HG03139 (cell line): ENCODE measurements around the gene TAGLN2.

Experiments used
- ATAC-seq: cut with Tn5 transposase; IDR thresholded peaks from one replicate; pipeline ENCODE4 v1.9.1; 2021; ENCODE audit not compliant: unreplicated experiment

Gene TAGLN2

GRCh38 chr1:159936273-159936904 lies 11.1 kb upstream of the TAGLN2 start:
- ATAC-seq: no peak

DNA sequence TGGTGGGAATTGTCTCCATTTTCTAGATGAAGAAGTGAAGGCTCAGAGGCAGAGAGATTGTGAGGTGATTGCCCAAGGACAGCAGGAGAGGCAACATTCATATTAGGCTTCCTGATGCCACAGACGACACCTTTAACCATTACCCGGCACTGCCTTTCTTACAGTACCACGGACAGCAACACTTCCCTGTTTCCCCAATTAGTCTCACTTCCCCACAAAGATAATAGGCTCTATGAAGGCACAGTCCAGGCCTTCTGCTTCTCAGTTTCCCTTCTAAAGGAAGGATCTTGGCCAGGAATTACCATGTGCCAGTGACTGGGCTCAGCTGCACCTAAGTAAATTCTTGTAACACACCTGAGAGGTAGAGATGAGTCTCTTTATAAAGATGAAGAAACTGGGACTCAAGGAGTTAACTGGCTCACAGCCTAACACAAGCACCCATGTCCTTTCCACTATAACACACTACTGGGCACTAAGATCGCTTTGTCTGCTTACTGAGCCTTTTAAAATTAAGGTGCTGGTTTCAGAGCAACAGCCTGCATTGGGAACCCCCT lies 10.5 kb upstream of the TAGLN2 start:
- ATAC-seq: no peak

DNA sequence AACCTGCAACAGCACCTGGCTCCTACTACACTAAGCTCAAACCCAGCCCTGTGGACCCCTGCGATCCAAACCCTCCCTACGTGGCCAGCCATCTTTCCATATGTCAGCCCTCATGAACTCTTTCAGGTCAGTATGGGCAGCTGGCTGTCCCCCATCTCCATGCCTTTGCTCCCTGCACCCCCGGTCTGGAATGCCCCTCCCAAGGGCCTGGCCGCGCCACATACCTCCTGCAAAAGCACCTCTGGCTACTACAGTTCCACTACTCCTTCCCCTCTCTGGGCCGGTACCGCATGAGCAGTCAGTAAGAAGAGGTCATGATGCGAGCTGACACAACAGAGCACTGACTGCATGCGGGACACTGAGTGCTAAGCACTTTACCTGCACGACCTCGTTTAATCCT lies 10.0 kb upstream of the TAGLN2 start:
- no peak for ATAC-seq

DNA sequence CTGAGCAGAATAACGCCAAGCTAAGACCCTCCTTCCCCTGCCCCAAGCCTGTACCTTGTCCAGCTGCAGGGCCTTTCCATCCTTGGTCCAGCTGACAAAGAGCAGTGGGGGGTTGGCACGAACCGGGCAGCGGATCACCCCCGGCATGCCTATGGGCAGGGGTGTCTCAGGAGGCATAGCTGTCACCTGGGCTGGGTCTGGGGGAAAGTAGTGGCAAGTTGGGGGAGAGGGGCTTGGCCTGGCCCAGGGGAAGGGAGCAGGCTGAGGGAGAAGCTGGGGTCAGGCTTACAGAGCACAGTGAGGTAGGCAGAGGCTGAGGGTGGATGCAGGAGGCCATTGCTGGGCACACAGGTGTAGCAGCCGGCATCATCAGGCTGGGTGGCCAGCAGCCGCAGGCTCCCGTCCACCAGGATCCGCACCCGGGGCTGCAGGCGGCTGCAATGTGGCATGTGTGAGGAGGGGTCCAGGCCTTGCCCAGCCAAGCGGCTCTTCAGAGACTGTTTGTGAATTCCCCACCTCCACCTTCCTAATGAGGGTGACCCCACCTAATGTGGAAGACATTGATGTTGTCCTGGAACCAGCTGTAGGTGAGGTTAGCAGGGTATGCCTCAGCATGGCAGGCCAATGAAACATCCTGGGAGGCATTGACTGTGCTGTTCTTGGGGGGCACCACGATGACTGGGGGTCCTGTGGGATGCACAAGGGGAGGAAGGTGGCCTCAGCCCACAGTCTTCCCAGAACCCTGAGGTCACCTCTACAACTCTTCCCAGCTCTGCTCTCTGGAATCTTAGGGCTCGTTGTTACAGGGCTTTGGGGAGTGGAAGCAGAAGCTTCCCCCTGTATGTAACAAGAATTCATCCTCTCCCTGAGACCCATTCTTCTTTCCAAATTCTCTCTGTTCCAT lies 9.1 kb upstream of the TAGLN2 start:
- no peak for ATAC-seq

DNA sequence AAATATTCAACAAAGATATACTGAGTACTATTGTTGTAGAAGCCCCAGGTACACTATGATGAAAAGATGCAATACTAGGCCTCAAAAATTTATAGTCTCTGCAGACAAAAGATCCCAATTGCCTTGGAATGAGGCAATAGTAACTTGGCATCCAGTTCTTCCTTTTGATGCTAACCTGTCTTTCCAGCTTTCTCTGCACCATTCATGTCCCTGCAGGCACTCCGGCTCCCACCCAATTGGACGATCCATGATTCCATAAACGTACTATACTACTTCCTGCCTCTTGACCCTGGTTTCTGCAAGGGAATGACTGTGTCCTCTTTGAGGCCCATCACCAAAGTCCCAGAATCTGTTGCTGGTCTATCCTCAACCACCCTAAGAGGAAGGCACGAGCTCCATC lies 8.0 kb upstream of the TAGLN2 start:
- ATAC-seq: no peak

DNA sequence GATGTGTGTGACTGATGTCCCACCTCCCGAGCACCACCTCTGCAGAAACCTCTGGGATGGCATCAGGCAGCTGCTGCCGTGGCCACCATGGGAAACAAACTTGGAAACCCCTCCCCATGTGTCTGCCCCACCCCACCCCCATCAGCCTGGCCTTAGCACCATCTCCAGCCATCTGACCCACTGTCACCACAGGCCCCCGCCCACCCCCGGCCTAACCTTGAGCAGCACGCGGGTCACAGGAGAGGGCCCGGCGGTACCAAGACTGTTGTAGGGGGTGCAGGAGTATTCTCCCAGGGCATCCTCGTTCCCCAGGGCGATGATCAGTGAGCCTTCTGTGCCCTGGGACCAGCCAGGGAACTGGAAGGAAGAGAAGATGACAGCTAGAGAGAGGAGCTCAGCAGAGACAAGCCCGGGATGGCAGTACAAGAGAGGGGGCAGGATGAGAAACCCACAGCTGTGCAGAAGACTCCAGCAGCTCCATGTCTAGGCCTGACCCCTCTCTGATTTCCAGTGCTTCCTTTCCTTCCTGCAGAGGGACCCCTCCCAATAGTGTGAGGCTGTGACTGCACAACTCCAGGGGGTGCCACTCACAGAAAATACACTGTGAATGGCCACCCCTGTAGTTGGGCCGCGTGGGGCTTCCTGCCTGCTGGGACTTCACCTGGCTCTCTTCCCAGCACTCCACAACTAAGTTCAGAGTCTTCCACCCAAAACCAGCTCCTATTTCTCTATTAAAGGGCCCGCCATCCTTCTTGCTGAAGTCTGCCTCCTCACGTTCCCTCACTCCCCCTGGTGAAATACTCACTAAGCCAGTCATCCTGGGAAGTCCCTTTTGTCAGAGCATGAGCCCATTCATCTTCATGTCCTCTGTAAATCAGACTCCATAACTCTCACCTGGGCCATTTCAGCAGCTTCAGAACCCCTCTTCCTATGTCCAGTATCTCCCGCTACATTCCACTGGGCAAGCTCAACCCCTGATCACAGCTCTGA lies 7.3 kb upstream of the TAGLN2 start:
- ATAC-seq: no peak

GRCh38 chr1:159931795-159932173 lies 6.5 kb upstream of the TAGLN2 start:
- no peak for ATAC-seq

DNA sequence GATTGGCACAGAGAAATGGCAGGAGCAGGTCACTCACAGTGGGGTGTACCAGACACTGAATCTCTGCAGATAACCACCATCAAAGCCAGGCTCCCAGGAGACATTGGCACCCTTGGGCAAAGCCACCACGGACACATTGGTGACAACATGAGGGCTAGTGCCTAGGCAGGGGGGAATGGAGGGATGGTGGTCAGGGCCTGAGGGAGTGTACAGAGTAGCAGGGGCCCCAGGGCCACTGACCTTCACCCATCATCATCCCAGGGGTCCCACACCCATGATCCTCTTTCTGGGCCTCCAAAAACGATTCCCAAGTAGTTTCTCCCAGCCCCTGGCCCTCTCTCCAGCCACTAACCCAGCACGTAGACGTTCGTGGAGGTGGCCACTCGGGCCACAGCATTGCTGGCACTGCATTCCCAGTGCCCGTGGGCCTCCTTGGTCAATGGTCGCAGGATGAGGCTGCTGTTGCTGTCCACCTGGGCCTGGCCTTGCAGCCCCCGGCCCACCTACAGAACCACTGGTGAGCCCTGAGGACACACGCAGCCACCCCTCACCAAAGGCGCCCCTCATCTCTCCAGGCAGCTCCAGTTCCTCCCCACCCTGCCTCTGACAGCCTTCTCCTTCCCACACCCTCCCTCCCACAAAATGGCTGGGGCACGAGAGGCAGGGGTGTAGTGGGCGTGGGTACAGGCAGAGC lies 5.9 kb upstream of the TAGLN2 start:
- no peak for ATAC-seq

DNA sequence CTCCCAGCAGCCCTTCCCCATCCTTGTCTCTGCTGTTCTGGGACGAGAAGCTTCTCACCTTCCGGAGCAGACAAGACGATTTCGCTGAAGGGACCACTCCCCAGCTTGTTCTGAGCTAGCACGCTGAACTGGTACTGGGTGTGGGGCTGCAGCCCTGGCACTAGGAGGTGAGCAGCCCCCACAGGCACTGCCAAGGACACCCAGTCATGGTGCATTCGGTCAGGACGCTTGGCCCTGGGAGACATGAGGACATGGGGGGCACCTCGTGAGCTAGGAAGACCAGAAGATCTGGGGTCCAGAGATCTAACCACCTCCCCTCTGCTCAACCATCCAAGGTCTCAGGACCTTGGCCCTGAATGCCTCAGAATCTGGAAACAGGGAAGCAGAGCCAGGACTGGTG lies 5.3 kb upstream of the TAGLN2 start:
- no peak for ATAC-seq

DNA sequence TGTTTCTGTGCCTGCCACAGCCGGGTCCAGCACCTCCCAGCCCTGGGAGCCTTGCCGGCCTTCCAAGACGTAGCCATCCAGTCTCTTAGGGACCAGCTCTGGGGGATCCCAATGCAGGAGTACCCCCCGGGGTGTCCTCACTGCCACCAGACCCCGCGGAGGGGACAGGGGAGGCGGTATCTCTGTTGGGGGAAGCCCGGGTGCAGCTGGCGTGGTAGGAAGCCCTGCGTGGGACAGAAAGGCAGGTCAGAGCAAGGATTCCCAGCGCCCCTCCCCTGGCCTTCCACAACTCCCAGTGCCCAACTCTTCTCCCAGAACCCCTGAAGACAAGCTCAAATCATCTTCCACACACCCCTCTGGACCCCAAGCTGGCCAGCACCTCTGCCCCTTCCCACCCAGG lies 4.9 kb upstream of the TAGLN2 start:
- no peak for ATAC-seq

DNA sequence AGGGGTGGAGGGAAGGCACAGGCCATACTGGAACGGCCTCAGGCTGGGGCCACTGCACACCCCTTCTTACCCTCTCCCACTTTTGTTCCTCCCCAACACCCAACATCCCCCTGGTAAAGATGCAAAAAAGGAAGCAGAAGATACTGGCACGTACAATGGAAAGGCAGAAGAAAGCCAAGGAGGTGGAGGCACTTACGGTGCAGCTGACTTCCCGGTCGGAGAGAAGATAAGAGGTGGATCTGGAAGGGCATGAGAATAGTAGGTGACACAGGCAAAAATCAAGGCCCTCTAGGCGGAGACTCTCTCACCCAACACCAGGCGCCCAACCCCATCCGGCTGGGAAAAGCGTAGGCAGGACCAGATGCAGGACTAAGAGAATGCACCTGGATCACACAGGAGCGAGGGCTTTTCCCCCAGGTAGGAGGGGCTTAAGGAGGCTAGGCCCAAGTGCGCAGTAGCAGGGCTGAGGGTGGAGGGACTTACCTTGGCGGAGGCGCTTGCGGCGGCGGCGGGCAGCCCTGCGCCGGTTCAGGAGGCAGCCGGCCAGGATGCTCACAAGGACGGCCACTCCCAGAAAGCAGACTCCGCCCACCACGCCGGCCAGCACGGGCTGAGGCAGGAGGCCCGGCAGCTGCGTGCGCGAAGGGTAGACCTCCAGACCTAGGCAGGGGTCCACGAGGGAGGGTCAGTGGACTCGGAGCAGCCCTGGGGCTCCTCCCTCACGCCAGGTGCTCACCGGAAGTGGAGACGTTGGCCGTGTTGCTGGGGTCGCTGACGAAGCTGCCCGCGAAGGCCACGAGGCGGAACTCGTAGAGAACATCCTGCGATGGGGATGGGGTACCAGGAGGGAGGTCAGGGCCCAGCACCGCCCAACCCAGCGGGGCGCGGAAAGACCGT lies 4.1 kb upstream of the TAGLN2 start:
- ATAC-seq: no peak

DNA sequence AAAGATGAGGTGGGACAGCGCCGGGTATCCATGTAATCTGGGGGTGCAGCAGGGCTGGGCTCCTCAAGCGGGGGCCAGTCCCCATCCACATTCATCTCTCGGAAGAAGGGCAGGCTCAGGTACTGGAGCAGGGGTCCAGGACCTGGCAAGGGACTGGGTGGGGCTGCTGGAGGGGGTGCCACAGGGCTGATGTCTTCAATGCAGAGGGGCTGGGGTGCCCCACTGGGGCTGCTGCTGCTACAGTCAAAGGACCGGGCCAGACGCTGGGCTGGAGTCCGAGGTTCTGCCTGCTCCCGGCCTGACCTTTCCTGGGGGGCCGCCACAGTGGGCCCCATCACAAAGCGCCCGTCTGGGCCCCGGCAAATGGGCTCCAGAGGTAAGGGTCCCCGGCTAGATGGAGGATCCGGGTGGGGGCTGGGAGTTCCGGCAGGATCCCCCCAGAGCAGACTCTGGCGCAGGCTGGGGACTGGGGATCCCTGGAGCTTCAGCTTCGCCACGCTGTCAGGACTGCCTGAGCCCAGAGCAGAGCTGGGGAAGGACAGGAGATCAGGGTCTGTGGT lies 3.3 kb upstream of the TAGLN2 start:
- ATAC-seq: no peak

GRCh38 chr1:159927849-159928431 lies 2.6 kb upstream of the TAGLN2 start:
- no peak for ATAC-seq

- ATAC-seq: no peak
Observed at GRCh38 chr1:159927211-159927848, 2.0 kb upstream of the TAGLN2 start.

GRCh38 chr1:159925719-159926078 lies 392 bp upstream of the TAGLN2 start:
- ATAC-seq: no peak

DNA sequence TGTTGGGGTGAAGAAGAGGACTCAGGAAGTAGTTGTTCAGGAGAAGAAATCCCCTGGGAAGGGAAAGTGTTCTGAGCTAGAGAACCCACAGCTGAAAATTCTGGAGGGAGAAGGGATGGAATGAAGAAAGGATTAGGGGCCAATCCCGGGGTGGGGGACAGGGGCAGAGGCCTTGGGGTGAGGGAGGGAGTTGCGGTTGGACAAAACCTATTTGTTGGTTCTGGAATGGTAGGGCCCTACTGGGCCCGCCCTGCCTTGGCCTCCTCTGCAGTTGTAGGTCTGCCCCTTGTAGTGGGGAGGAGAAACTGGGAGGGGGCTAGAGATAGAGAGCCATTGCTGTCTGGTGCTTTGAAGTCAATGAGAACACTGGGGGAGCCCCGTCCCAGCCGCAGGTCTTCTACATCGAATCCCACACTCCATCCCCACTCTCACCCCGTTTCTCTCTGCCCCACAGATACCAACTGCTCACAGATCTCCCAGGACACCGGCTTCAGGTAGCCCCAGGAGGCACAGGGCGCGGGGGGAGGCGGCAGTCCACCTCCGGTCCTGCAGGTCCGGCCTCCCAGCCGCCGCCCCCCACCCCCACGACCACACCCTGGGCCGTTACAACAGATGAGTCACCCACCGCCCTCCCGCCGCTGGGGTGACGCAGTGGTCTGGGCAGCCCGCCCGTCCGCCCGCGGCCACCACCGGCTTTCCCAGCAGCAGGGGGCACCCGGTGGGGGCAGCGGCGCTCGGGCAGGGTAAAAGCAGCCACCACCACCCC lies 1.1 kb downstream of the TAGLN2 start:
- peak; percentile 13 for ATAC-seq

DNA sequence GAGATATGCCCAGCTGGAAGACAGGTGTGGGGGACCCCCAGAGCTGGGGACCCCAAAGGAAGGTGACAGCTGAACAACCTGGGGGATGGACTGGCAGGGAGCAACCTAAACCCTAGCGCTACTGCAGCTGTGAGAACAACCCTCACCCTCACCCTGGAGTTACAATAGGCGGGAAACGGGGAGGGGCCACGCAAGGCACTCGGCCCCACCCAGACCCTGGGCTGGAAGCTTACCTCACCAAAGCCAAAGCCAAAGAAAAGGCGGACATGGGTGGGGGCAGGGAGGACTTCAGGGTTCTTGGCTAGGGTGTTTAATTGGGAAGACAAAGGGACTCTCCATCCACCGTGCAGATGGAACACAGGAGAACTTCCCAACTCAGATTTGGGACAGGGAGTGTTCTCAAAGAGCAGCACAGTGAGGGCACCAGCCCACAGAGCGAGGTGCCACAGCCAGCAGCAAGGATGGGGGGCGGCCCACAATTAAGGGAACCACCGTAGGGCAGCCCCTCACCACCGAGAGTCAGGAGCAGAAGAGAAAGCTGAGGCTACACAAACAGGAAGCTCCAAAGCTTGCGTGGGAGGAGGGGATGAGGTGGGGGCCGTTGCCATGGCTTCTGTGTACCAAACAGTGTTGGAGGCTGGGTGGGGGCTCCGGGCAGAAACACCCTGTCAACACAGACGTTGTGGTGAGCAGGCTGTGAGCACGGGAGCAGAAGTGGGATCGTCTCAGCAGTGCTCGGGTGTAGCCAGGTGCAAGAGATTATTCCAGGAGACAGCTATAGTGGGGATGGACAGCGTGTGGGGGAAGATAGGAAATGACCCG lies 1.9 kb downstream of the TAGLN2 start:
- ATAC-seq: peak; percentile 19
